K562 (cell line): ENCODE results near the gene DNMT1. TPM values are rescaled to one million over a fixed set of nuclear protein-coding genes. Genes with fewer than 3 reads are reported as not detected.

Experiments used
- ELF2 ChIP-seq: fragments of 250-450 bp; sonication (Bioruptor Pico); IDR thresholded peaks from 2 replicates; pipeline ENCODE4 v1.5.0; 2021; ENCODE audit warnings: mild to moderate bottlenecking
- ELF4 ChIP-seq: fragments of 450-650 bp; formaldehyde crosslinking; IDR thresholded peaks from 2 replicates; pipeline ENCODE4 v1.4.0; 2022; ENCODE audit warnings: missing genetic modification characterization
- JUN ChIP-seq, 2 experiments: sonication (generic) in 1 of 2; formaldehyde crosslinking in 1 of 2; IDR thresholded peaks; 2 replicates each; pipeline versions ENCODE4 v1.6.1 to v1.8.0; 2012 to 2022; ENCODE audit warnings: borderline replicate concordance in 2 of 2, mild to moderate bottlenecking in 2 of 2, improper control_type of control experiment in 1 of 2, low read depth in 1 of 2, low read length in 1 of 2, missing genetic modification reagents in 1 of 2
- TGIF2 ChIP-seq: sonication (generic); formaldehyde crosslinking; IDR thresholded peaks from 2 replicates; pipeline ENCODE4 v1.8.1; 2022; ENCODE audit warnings: mild to moderate bottlenecking, missing genetic modification reagents, moderate library complexity
- ZNF133 ChIP-seq: fragments of 250-450 bp; sonication (Bioruptor Pico); IDR thresholded peaks from 2 replicates; pipeline ENCODE4 v1.4.0; 2020; ENCODE audit warnings: mild to moderate bottlenecking
- ZNF174 ChIP-seq: fragments of 250-450 bp; sonication (Bioruptor Pico); IDR thresholded peaks from 2 replicates; pipeline ENCODE4 v1.4.0; 2020; ENCODE audit warnings: mild to moderate bottlenecking
- polyA plus RNA-seq, 8 experiments: library from polyadenylated mRNA; depleted of rRNA in 4 of 8; stranded (reverse) in 5 of 8; unstranded in 3 of 8; fragments of >200 nt; fragmentation: Nextera tagmentation in 2 of 8; fragmentation: Illumina TruSeq in 1 of 8; extraction: Ambion mirVana in 2 of 8; extraction: Trizol in 1 of 8; gene quantifications; 2 replicates each; pipeline versions ENCODE4 v1.2.1 to v1.2.3, GENCODE V29; 2011 to 2014; ENCODE audit warnings: inconsistent platforms in 1 of 8, missing spikeins in 1 of 8
- total RNA-seq, 7 experiments: library from RNA; depleted of rRNA in 6 of 7; stranded (reverse); fragments of >200 nt in 6 of 7; fragmentation: Illumina TruSeq in 2 of 7; extraction: Trizol in 2 of 7; gene quantifications; 2 replicates each; pipeline versions ENCODE4 v1.2.1 to v1.2.3, GENCODE V29; 2011 to 2021; ENCODE audit warnings: low replicate concordance in 1 of 7
- TF ChIP-seq, protein P1 (sequence below), 2 experiments: fragments of 450-650 bp; IDR thresholded peaks; 2 replicates each; pipeline ENCODE4 v1.6.1; 2016; ENCODE audit warnings: mild to moderate bottlenecking in 2 of 2, borderline replicate concordance in 1 of 2, low read depth in 1 of 2, moderate library complexity in 1 of 2

DNMT1 gene
- total and polyA plus RNA-seq, 9 of the 15 experiments (the other 6 are each of a cell fraction or from before 2014, with no cell fraction given), result 80.1 to 271 (median 121) TPM

DNA sequence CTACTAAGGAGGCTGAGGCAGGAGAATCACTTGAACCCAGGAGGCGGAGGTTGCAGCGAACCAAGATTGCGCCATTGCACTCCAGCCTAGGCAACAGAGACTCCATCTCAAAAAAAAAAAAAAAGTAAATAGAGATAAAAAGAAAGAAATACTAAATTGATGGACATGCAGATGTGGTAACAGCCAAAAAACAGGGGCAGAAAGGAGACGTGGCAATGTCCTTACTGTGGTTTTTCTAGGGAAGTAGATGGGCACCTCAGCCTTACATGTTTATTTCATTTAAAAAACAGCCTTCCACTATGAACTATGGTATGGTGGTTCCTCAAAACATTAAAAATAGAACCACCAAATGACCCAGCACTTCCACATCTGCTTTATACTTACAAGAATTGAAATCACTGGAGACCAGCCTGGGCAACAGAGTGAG is 68.5 kb downstream of the DNMT1 start (continued):
- TF ChIP-seq ELF4 (CRISPR knock-in tag) (no peak), TGIF2 (no peak), ZNF133 (CRISPR knock-in tag) (no peak), ZNF174 (no peak), ELF2 (CRISPR knock-in tag) (no peak), JUN (IDR thresholded peaks at IDR 0.05; ENCODE audit: borderline replicate concordance, low read depth, low read length) (no peak), JUN (CRISPR knock-in tag; IDR thresholded peaks at IDR 0.05; ENCODE audit: borderline replicate concordance) (no peak)
- TF ChIP-seq, protein P1, sequence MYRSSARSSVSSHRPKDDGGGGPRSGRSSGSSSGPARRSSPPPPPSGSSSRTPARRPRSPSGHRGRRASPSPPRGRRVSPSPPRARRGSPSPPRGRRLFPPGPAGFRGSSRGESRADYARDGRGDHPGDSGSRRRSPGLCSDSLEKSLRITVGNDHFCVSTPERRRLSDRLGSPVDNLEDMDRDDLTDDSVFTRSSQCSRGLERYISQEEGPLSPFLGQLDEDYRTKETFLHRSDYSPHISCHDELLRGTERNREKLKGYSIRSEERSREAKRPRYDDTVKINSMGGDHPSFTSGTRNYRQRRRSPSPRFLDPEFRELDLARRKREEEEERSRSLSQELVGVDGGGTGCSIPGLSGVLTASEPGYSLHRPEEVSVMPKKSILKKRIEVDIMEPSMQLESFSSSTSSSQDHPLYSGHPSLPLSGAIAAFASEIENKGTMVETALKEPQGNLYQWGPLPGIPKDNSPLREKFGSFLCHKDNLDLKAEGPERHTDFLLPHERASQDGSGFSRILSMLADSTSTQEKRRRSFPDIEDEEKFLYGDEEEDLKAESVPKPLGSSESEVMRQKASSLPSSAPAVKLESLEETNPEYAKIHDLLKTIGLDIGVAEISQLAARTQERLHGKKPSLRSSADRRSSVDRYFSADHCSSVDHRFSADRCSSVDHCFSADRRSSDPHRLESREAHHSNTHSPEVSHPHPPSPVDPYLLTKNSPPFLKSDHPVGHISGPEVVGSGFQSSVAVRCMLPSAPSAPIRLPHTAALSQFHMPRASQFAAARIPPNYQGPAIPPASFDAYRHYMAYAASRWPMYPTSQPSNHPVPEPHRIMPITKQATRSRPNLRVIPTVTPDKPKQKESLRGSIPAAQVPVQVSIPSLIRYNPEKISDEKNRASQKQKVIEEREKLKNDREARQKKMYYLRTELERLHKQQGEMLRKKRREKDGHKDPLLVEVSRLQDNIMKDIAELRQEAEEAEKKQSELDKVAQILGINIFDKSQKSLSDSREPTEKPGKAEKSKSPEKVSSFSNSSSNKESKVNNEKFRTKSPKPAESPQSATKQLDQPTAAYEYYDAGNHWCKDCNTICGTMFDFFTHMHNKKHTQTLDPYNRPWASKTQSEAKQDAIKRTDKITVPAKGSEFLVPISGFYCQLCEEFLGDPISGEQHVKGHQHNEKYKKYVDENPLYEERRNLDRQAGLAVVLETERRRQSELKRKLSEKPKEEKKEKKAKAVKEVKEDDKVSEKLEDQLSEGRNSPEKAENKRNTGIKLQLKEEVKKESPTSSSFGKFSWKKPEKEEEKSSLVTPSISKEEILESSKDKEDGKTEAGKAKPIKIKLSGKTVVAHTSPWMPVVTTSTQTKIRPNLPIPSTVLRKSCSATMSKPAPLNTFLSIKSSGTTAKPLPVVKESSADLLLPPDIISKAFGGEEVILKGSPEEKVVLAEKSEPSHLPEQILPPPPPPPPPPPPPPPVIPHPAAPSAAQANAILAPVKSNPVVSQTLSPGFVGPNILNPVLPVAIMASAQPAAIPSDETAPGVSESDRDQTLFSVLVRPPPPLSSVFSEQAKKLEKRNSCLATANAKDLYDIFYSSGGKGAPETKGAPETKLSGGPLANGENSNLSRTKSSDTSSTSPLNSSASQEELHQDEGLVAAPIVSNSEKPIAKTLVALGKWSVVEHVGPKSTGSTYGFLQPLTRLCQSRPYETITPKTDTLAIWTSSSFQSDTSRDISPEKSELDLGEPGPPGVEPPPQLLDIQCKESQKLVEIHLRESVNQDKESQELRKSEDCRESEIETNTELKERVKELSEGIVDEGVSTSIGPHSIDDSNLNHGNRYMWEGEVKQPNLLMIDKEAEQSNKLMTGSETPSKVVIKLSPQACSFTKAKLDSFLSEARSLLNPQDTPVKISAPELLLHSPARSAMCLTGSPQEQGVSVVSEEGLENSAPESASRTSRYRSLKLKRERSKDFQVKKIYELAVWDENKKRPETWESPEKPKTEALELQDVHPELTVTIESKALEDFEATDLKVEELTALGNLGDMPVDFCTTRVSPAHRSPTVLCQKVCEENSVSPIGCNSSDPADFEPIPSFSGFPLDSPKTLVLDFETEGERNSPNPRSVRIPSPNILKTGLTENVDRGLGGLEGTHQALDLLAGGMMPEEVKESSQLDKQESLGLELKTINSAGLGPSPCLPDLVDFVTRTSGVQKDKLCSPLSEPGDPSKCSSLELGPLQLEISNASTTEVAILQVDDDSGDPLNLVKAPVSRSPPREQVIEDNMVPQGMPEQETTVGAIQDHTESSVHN (IDR thresholded peaks at IDR 0.05; ENCODE audit: borderline replicate concordance in 1 of 2, low read depth in 1 of 2), result no peak
